Left ventricle myocardium superior (tissue), 1 donor: ENCODE data around the gene CCNJ. TPM values are rescaled to one million over a fixed set of nuclear protein-coding genes. Genes with fewer than 3 reads are reported as not detected.
A peak's percentile ranks its signal among the peaks of the same experiment; 100 is the strongest.
"Not testable (repeated sequence)": the region's sequence is repeated elsewhere in the genome, so short reads cannot be mapped to it uniquely, and the experiment has no call there.

Source experiments
- ATAC-seq: fragments of 200-7000 bp; cut with Tn5 transposase; one replicate; pipeline ENCODE4 v1.9.1; 2020; ENCODE audit warnings: mild to moderate bottlenecking, moderate library complexity
- DNase-seq: peaks from one replicate; pipeline ENCODE4 v3.0.0-alpha.2; 2020
- intact Hi-C: fragments of 100-400 bp; cut with micrococcal nuclease; formaldehyde crosslinking; loops from one replicate; pipeline ENCODE4 v1.11.0; 2022
- long read RNA-seq: library from polyadenylated mRNA; unstranded; transcript quantifications from one replicate; pipeline ENCODE4 v2.0.0, GENCODE V29; 2021
- total RNA-seq: library from RNA; stranded (reverse); fragmentation: NEBNext Ultra II Directional; extraction: Animal tissue kit (Norgen Biotek cat#: 25700); gene quantifications from one replicate; pipeline ENCODE4 v1.2.1, GENCODE V29; 2021
- donor health status: DM: no; HTN: yes; CAD: no; lungs with severe emphysema.

The CCNJ gene, protein sequence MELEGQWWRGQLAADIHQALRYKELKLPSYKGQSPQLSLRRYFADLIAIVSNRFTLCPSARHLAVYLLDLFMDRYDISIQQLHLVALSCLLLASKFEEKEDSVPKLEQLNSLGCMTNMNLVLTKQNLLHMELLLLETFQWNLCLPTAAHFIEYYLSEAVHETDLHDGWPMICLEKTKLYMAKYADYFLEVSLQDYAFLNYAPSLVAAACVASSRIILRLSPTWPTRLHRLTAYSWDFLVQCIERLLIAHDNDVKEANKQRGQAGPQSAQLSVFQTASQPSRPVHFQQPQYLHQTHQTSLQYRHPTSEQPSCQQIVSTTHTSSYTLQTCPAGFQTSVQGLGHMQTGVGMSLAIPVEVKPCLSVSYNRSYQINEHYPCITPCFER
- 3.0 TPM for total RNA-seq
- long read RNA-seq, full-length matches to known transcripts: 4 of 9 reads
- long read RNA-seq, partial matches to known transcripts: 3 of 9 reads
- long read RNA-seq, other reads (novel, unspliced or antisense): 2 of 9 reads

DNA sequence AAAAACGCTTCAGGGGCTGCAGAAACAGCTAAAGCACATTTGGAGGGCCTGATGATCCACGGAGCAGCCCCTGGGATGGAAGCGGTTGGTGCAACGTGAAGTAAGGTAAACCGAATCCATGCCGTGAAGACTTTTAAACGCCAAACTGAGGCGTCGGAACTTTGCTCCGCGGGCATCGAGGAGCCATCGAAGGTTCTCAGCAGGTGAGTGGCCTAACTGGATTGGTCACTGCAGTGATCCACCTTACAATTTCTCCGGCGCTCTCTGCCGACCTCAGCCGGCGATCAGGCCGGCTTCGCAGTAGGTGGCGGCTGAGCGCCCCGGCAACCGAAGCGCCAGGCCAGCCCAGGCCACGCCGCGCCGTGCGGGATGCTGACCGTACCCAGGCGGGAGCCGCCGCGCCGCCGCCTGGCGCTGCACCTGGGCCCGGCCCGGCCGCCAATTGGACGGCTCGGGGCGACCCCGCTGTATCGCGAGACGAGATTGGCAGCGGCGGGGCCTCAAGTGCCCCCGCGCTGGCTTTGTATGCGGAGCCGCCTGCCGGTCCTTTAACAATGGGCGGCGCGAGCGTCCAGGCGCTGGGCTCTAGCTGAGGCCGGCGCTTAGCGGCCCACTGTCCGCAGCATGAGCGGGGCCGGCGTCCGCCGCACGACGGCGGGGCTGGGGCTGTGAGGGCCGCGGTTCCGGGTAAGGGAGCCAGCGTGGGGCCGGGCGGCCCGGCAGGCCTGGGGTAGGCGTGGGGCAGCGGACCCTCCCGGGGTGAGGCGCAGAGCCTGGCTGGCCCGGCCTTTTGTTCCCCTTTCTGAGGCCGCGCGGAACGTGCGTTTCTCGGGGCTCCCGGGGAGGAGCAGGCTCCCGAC lies at the start of gene CCNJ:
Gene CCNJ, plus strand, starts transcription at position 551 of the 860 bp plus-strand sequence. CDS start 811 bp downstream, outside the sequence.
- intact Hi-C loops: no loop called here
- DNase-seq (peak; percentile 94), ATAC-seq (peak; percentile 98)

DNA sequence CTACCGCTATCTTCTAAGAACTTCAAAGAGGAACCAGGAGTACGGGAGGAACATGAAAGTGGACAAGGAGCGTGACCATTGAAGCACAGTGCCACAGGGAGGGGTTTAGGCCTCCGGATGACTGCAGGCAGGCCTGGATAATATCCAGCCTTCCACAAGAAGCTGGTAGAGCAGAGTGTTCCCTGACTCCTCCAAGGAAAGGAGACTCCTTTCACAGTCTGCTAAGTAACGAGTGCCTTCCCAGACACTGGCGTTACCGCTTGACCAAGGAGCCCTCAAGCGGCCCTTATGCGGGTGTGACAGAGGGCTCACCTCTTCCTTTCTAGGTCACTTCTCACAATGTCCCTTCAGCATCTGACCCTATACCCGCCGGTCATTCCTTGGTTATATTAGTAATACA lies 49.0 kb upstream of the CCNJ start:
- ATAC-seq, intact Hi-C loops, DNase-seq: not testable (repeated sequence)

DNA sequence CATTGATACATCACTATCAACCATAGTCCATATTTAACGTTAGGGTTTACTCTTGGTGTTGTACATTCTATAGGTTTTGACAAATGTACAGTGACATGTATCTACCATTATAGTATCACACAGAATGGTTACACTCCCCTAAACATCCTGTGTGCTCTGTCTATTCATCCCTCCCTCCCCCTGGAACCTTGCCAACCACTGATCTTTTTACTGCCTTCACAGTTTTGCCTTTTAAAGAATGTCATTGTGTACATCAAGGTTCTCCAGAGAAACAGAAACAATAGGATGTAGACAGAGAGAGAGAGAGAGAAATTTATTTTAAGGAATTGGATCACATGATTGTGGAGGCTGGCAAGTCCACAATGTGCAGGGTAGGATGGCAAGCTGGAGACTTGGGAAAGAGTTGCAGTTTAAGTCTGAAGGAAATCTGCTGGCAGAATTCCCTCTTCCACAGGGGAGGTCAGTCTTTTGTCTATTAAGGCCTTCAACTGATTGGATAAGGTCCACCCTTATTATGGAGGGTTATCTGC lies 45.1 kb upstream of the CCNJ start:
- intact Hi-C loops: no loop called here
- no peak for DNase-seq
- no peak for ATAC-seq

DNA sequence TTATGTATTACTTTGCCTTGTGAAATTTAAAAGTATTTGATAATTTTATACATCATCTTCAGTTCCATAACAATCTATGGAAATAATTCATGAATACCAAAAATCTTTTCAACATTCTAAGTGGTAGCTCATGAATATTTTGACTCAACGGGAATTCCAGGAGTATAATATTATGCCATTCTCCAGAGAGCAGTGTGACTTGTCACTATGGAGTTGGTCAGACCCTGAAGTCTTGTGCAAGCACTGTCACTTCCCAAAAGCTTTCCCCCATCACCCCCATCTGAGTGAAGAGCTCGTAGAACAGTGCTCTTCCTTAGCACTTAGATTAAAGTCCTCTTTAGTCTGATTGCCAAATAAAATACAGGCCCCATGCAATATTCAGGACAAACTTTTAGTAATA lies 29.4 kb upstream of the CCNJ start:
- ATAC-seq: no peak
- intact Hi-C loops: loop anchor here (10.0 kb wide), 1 partner anchor 321 kb away; no protein-coding TSS in a partner anchor
- no peak for DNase-seq

DNA sequence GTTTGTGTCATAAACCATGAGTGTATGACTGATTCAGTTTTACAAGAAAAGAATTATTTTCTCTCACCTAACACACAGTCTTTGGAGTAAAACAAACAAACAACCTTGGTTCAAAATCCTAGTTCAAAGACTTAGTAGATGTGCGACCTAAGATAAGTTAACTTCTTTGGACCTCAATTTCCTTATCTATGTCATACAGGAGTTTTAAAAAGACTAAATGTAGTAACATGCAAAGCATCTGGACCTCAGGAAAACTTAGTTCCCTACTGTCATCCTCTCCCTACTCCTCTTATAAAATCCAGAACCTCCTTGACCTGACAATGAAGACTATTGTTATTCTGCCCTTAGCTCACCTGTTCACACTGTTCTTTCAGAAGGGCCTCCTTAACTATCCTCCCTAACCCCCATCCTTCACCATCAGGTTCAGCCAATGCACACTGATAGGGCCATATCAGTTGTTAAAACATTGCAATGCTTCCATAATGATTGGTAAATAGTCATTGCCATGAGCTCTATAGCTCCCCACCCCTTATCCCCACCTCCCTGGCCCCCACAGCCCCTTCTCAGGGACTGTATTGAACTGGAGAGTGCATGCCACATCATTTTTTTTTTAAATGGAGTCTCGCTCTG lies 28.8 kb upstream of the CCNJ start:
- no peak for ATAC-seq
- no peak for DNase-seq
- intact Hi-C loops: loop anchor here (10.0 kb wide), 1 partner anchor 320 kb away; no protein-coding TSS in a partner anchor

DNA sequence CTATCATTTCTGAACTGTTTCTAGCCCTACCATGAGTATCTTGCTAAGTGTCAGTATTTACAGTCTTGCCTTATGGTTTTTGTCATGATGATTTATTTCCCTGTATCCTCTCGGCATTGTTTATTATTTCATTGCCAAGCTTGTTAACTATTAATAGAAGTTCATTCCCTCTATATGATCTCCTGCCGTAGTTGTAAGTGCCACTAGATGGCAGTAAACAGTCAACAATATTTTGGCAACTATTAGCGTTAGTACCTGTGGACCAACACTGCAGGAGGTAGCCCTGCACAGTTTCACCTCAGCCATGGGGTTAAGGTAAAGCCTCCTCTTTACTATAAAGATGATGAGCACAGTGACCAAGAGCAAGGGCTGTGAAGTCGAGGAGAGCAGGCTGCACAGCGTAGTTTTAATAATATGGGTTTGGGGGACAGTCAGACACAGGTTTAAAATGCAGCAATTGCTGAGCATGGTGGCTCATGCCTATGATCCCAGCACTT lies 26.1 kb upstream of the CCNJ start:
- no peak for DNase-seq
- intact Hi-C loops: loop anchor here (10.0 kb wide), 1 partner anchor 318 kb away; no protein-coding TSS in a partner anchor
- peak; percentile 79 for ATAC-seq

DNA sequence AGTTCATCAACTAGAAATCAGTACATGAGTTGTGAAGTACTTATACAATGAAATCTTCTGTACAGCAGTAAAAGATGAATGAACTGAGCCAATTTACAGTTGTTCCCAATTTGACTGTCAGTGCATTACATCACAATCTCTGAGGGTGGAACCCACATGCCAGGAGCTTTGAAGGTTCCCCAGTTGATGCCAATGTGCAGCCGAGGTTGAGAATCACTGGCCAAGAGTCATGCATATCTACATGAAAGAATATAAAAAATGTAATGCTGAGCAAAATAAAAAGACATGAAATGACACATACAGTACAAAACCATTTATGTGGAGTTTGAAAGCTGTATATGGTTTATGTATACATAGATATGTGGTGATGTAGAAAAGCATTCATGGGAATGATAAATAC lies 22.1 kb upstream of the CCNJ start:
- intact Hi-C loops: no loop called here
- ATAC-seq: no peak

DNA sequence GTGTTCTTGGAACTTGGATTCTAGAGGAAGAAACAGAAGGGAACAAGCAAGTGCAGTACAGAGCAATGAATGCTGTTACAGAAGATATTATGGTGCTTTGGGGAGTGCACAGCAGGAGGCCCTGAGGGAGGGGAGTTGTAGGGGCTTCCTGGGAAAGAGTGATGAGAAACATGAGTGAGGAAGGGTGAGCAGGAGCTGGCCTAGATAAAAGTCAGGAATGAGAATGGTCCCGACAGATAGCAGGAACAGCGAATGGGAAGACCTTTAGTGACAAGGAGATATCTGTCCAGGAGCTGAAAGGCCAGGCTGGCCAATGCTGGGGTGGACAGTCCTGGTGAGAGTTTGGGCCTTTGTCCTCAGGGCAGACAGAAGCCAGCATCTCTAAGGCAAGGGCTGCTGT lies 20.6 kb upstream of the CCNJ start:
- ATAC-seq: no peak
- DNase-seq: no peak
- intact Hi-C loops: no loop called here

More for the DNA sequence above, 22.1 kb upstream of the CCNJ start:
- DNase-seq: no peak

DNA sequence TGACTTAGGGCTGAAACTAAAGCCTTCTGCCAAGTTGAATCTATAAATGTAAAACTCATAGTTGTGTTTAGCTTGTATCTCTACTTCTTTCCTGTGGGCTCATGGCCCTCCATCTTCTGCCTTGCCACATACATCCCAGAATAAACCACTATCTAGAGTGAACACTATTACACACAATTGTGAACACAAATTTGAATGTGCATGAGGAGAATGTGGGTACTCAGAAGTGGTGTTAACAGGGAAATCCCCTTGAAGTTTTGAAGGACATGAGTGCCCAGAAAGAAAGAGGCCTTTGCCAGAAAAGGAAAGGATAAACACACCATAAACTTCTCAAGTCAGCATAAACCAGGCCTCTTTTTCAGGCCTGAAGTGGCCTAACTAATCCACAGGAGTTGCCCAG lies 20.2 kb upstream of the CCNJ start:
- no peak for ATAC-seq
- DNase-seq: no peak
- intact Hi-C loops: no loop called here

DNA sequence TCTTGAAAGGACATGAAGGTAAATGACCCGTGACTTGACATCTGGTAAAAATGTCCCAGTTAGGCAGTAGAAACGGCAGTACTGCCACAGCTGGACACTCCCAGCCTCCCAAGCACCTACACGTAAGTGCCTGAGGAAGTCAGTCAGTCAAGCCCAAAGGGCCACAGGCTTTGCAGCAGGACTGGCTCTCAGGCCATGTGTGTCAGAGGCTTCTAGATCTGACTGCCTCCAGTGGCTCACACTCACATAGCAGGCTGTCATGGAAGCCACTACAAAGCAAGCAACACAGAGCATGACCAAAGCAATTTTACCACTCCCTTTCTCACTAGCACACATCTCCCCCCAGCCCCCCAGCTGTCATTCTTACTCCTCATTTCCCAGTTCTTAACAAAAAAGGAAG lies 17.8 kb upstream of the CCNJ start:
- intact Hi-C loops: no loop called here
- no peak for ATAC-seq

DNA sequence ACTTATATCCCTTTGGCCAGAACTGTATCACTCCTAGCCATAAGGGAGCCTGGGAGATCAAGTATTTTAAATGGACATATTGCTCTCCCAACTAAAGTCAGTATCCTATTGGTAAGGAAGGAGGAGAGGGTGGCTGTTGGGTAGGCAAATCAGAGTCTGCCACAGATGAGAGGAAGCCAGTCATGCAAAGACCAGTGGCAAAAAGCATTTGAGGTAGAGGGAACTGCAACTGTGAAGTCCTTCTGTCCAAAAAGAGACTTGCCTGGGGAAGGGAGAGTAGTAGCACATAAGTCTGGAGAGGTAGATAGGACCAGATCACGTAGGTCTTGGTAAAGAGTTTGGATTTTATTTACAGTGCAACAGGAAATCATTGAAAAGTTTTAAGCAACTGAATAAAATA lies 8.8 kb upstream of the CCNJ start:
- ATAC-seq (no peak), DNase-seq (no peak)
- intact Hi-C loops: no loop called here

More for the DNA sequence above, 17.8 kb upstream of the CCNJ start:
- no peak for DNase-seq

DNA sequence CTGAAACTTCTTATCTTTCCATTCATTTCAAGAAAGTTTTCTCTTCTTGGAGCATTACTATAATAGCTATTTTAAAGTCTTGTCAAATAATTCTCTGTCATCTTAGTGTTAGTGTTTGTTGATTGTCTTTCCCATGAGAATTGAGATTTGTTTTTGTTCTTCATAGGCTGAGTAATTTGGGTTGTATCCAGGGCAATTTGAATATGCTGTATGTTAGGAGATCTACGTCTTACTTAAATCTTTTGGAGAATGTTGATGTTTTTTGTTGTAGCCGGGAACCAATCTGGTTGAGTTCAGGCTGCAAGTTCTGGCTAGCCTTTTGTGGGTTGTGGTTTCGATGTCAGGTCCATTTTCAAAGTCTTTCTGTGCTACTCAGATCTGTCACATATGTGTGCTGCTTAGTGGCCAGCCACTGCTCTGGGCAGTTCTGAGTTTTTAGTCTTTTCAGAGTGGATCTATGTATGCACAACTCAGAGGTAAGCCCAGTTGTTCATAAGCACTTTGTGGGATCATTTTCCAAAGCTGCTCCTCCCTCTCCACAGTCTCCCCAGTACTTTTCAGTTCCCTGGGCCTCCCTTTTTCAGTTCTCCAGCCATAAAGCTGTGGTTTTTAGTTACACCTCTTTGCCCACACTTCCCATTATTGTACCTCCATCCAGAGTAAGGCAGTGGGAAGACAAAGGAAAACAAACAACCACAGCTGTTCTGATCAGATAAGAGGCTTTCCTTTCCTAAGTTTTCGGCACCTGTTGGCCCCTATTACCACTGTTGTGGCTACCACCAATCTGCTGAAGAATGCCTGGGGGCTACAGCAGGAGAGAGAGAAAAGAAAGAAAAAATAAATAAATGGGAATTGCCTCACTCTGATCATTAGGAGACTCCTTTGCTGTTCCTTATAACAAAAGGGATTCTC lies 4.7 kb upstream of the CCNJ start:
- intact Hi-C loops: no loop called here
- ATAC-seq (no peak), DNase-seq (no peak)

DNA sequence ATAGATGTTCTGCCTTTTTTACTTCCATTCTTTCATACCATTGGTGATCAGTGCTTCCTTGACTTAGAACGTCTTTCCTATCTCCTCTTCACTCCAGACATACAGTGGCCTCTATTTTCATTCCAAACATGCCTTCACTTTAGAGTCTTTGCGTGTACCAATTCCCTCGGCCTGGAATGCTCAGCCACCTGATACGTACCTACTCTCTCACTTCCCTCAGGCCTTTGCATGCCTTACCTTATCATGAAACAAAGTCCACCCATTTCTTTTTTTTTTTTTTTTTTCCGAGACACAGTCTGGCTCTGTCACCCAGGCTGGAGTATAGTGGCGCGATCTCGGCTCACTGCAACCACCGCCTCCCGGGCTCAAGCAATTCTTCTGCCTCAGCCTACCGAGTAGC lies 2.2 kb upstream of the CCNJ start:
- intact Hi-C loops: no loop called here
- no peak for DNase-seq
- ATAC-seq: no peak

DNA sequence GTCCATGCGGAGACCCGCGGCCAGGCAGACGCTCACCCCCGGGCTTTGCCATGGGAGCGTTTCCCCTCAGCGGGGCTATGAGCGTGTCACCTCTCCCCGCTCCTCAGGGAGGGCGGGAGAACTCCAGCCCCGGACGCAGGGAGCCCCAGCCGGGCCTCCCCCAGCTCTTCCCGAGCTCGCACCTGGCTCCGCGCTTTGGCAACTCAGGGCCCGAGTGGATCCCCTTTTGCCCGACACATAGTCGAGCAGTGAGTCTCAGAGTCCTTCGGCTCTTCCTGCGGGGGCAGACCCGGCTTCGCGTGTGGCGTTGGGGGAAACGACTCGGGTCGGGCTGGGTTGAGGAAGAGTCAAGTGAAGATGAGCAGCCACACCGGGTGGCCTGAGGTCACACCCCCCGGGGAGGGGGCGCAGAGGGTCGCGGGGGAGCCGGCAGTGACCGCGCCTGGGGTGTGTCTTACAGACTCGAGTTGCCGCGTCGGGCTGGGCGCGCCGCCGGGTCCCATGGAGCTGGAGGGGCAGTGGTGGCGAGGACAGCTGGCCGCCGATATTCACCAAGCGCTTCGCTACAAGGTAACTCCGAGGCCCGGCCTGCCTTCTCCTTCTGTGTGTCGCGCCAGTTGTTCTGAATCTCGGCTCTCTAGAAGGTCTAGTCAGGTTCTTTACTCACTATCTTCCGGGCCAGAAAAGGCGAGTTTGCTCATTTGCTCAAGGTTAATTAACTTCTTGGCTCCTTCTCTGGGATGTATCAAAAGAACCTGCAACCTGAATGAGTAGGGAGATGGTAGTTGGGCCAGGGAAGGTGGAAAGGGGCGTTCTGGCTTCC lies 721 bp downstream of the CCNJ start:
- DNase-seq (peak; percentile 65), ATAC-seq (peak; percentile 66)
- intact Hi-C loops: no loop called here

DNA sequence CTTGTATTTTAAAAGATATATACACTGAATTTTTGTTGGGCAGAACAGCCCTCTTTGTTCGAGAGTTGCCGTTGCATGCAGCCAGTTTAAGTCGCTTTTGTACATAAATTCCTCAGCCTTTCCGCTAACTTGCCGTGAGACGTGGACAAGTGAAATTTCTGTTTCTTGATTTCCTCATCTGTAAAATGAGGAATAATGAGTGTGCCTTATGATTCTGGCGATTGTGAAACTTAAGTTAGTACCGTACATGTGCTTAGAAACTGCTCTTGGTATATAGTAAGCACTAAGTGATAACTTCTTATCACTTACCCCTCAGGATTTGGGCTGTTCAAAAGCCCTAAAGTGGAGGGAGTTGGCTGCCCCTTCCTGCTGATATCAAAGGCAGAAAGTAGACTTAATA lies 1.4 kb downstream of the CCNJ start:
- ATAC-seq: no peak
- DNase-seq: no peak
- intact Hi-C loops: no loop called here

DNA sequence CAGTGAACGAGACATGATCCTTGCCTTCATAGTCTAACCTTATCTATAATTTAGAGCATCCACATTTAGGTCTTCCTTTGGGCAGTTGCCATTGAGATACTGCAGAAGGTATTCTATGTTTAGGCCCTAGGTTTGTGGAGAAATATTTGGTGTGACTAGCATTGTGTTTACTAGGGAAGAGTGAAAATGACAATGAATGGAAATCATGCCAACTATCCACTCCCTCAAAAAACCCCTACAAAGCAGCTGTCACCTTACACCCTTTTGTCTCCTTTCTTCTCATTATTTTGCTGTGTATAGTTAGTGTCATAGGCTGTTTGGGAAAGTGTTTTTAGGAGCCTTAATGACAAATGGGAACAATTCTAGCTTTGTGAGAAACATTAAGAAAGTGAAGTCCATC lies 3.2 kb downstream of the CCNJ start:
- no peak for ATAC-seq
- intact Hi-C loops: no loop called here
- DNase-seq: no peak

DNA sequence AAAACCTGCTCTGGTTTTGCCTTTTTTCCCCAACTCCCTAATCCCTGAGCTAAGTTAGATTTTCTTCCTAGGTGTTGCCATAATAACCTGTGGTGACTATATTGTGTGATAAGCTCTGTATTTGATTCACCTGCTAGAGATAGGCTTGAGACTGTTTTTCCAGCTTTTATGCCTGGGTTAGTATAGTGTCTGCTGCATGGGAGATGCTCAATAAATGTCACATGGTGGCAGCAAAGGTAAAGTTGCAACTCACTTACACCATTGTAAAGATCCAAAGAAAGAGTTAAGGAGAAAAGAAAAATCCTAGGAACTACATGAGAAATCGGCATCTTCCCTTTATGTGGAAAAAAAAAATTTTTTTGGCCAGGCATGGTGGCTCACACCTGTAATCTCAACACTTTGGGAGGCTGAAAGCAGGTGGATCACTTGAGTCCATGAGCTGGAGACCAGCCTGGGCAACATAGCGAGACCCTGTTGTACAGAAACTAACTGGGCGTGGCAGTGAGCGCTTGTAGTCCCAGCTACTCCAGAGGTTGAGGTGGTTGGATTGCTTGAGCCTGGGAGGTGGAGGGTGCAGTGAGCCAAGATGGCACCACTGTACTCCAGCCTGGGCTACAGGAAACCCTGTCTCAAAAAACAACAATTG lies 3.7 kb downstream of the CCNJ start:
- no peak for ATAC-seq
- intact Hi-C loops: no loop called here
- DNase-seq: no peak
